IMR-90 (cell line): ENCODE data around the gene PMEPA1. TPM values are rescaled to one million over a fixed set of nuclear protein-coding genes. Genes with fewer than 3 reads are reported as not detected.

Experiments
- ATAC-seq: fragments of 200-7000 bp; cut with Tn5 transposase; 2 replicates; pipeline ENCODE4 v1.9.1; 2020; ENCODE audit warnings: low read depth, mild to moderate bottlenecking, moderate library complexity
- BruUV-seq: library from RNA; stranded (reverse); fragments of 400-500 nt; replicated peaks from 2 replicates; lab custom pipeline; 2021; lab: Mats Ljungman, UMichigan
- CTCF ChIA-PET: fragments of 300-600 bp; formaldehyde crosslinking; extraction: SDS; loops from one replicate; lab custom pipeline; 2021; ENCODE audit warnings: antibody characterized with exemption; lab: Yijun Ruan, JAX
- POLR2A ChIA-PET: fragments of 300-600 bp; sonication (Branson Sonifier 250); formaldehyde crosslinking; loops from one replicate; lab custom pipeline; 2022; ENCODE audit warnings: antibody characterized with exemption; ENCODE audit not compliant: unreplicated experiment; lab: Charles Lee
- DNase-seq: peaks from one replicate; pipeline ENCODE4 v3.0.0; 2013
- H2AFZ ChIP-seq: replicated peaks from 2 replicates; pipeline ENCODE3; 2013; ENCODE audit warnings: low read length, mild to moderate bottlenecking; ENCODE audit not compliant: poor library complexity
- H2AK5ac ChIP-seq: 2 replicates; pipeline ENCODE4 v1.6.1; 2013; ENCODE audit warnings: low read depth, low read length, inconsistent platforms
- H2AK9ac ChIP-seq: replicated peaks from 2 replicates; pipeline ENCODE3; 2013; ENCODE audit warnings: mild to moderate bottlenecking, low read depth, low read length, moderate library complexity; ENCODE audit not compliant: poor library complexity
- H2BK120ac ChIP-seq: 2 replicates; pipeline ENCODE4 v1.6.1; 2013; ENCODE audit warnings: low read depth, low read length, inconsistent platforms
- H2BK15ac ChIP-seq: 3 replicates; pipeline ENCODE4 v1.6.1; 2013; ENCODE audit warnings: low read depth, low read length, inconsistent platforms
- H2BK20ac ChIP-seq: 2 replicates; pipeline ENCODE4 v1.6.1; 2013; ENCODE audit warnings: low read depth, mild to moderate bottlenecking, inconsistent platforms, low read length, moderate library complexity
- H2BK5ac ChIP-seq: 2 replicates; pipeline ENCODE4 v1.6.1; 2013; ENCODE audit warnings: mild to moderate bottlenecking, low read depth, low read length, inconsistent platforms; ENCODE audit not compliant: poor library complexity, severe bottlenecking
- H3K14ac ChIP-seq: replicated peaks from 2 replicates; pipeline ENCODE4 v1.6.1; 2013; ENCODE audit warnings: low read depth, low read length, inconsistent platforms
- H3K18ac ChIP-seq: 2 replicates; pipeline ENCODE4 v1.6.1; 2013; ENCODE audit warnings: low read depth, low read length, control low read depth
- H3K23ac ChIP-seq: 2 replicates; pipeline ENCODE4 v1.6.1; 2013; ENCODE audit warnings: low read depth, low read length, inconsistent platforms
- H3K27ac ChIP-seq: 2 replicates; pipeline ENCODE4 v1.5.1; 2013; ENCODE audit warnings: mild to moderate bottlenecking, control low read depth, low read length; ENCODE audit not compliant: insufficient read depth
- H3K27me3 ChIP-seq: 2 replicates; pipeline ENCODE4 v1.6.1; 2013; ENCODE audit warnings: low read length; ENCODE audit not compliant: control insufficient read depth, insufficient read depth
- H3K36me3 ChIP-seq: 2 replicates; pipeline ENCODE4 v1.6.1; 2013; ENCODE audit warnings: low read length, mixed read lengths; ENCODE audit not compliant: control insufficient read depth, insufficient read depth
- H3K4ac ChIP-seq: 2 replicates; pipeline ENCODE4 v1.6.1; 2013; ENCODE audit warnings: low read depth, low read length, inconsistent platforms
- H3K4me1 ChIP-seq: 2 replicates; pipeline ENCODE4 v1.6.1; 2013; ENCODE audit warnings: low read length, mixed read lengths; ENCODE audit not compliant: control insufficient read depth, insufficient read depth
- H3K4me2 ChIP-seq: 2 replicates; pipeline ENCODE4 v1.6.1; 2013; ENCODE audit warnings: low read depth, mild to moderate bottlenecking, control low read depth, low read length, moderate library complexity
- H3K4me3 ChIP-seq: 2 replicates; pipeline ENCODE4 v1.5.1; 2013; ENCODE audit warnings: low read depth, mild to moderate bottlenecking, control low read depth, low read length, moderate library complexity; ENCODE audit not compliant: insufficient read depth
- H3K56ac ChIP-seq: 2 replicates; pipeline ENCODE4 v1.6.1; 2013; ENCODE audit warnings: low read length, inconsistent platforms; ENCODE audit not compliant: insufficient read depth; ENCODE audit errors: extremely low read depth
- H3K79me1 ChIP-seq, 2 experiments: 2 replicates each; pipeline ENCODE4 v1.6.1; 2013; ENCODE audit warnings: low read length in 2 of 2, inconsistent platforms in 1 of 2, low read depth in 1 of 2
- H3K9ac ChIP-seq: 2 replicates; pipeline ENCODE4 v1.6.1; 2013; ENCODE audit warnings: low read depth, low read length, control low read depth
- H3K9me1 ChIP-seq: 2 replicates; pipeline ENCODE4 v1.6.1; 2013; ENCODE audit warnings: low read length, inconsistent platforms; ENCODE audit not compliant: insufficient read depth
- H3K9me3 ChIP-seq: 2 replicates; pipeline ENCODE4 v1.6.1; 2013; ENCODE audit warnings: low read length; ENCODE audit not compliant: control insufficient read depth, insufficient read depth
- H4K20me1 ChIP-seq: 2 replicates; pipeline ENCODE4 v1.6.1; 2013; ENCODE audit warnings: low read length, inconsistent platforms; ENCODE audit not compliant: insufficient read depth
- H4K5ac ChIP-seq: 2 replicates; pipeline ENCODE4 v1.6.1; 2013; ENCODE audit warnings: mild to moderate bottlenecking, low read depth, low read length, control low read depth
- H4K8ac ChIP-seq, 2 experiments: 2 replicates each; pipeline ENCODE4 v1.6.1; 2013; ENCODE audit warnings: low read depth in 2 of 2, low read length in 2 of 2, control low read depth in 1 of 2, inconsistent platforms in 1 of 2
- H4K91ac ChIP-seq: 2 replicates; pipeline ENCODE4 v1.6.1; 2013; ENCODE audit warnings: low read depth, low read length, inconsistent platforms; ENCODE audit not compliant: insufficient read depth
- BHLHE40 ChIP-seq: fragments of 150-350 bp; IDR thresholded peaks from 2 replicates; pipeline ENCODE4 v1.6.1; 2016; ENCODE audit warnings: mild to moderate bottlenecking, low read depth, low read length
- CEBPB ChIP-seq: IDR thresholded peaks from 2 replicates; pipeline ENCODE4 v1.6.1; 2012; ENCODE audit warnings: low read depth, low read length, improper control_type of control experiment
- CTCF ChIP-seq: conservative IDR thresholded peaks from 2 replicates; pipeline ENCODE4 v1.5.1; 2012; ENCODE audit warnings: mild to moderate bottlenecking, low read depth, low read length, improper control_type of control experiment
- ELK1 ChIP-seq: fragments of 150-350 bp; IDR thresholded peaks from 2 replicates; pipeline ENCODE4 v1.6.1; 2016; ENCODE audit warnings: low read depth, mild to moderate bottlenecking, low read length, moderate library complexity, borderline replicate concordance
- FOS ChIP-seq: fragments of 150-350 bp; IDR thresholded peaks from 2 replicates; pipeline ENCODE4 v1.6.1; 2016; ENCODE audit warnings: low read depth, low read length
- MAZ ChIP-seq: IDR thresholded peaks from 2 replicates; pipeline ENCODE4 v1.6.1; 2012; ENCODE audit warnings: low read depth, mild to moderate bottlenecking, low read length, improper control_type of control experiment, moderate library complexity, borderline replicate concordance
- NFE2L2 ChIP-seq: fragments of 150-350 bp; IDR thresholded peaks from 2 replicates; pipeline ENCODE4 v1.6.1; 2016; ENCODE audit warnings: low read depth, mild to moderate bottlenecking, low read length
- RAD21 ChIP-seq: IDR thresholded peaks from 2 replicates; pipeline ENCODE4 v1.6.1; 2012; ENCODE audit warnings: low read length, improper control_type of control experiment
- RCOR1 ChIP-seq: IDR thresholded peaks from 2 replicates; pipeline ENCODE4 v1.6.1; 2012; ENCODE audit warnings: mild to moderate bottlenecking, low read length, improper control_type of control experiment; ENCODE audit not compliant: insufficient replicate concordance
- RFX5 ChIP-seq: IDR thresholded peaks from 2 replicates; pipeline ENCODE4 v1.8.0; 2012; ENCODE audit warnings: low read depth, mild to moderate bottlenecking, low read length, moderate library complexity
- SMC3 ChIP-seq: fragments of 150-350 bp; IDR thresholded peaks from 2 replicates; pipeline ENCODE4 v1.6.1; 2016; ENCODE audit warnings: low read depth, mild to moderate bottlenecking, antibody characterized with exemption, low read length, moderate library complexity
- USF2 ChIP-seq: fragments of 150-350 bp; IDR thresholded peaks from 2 replicates; pipeline ENCODE4 v1.6.1; 2017; ENCODE audit warnings: mild to moderate bottlenecking, antibody characterized with exemption, low read length, low read depth
- WGBS, 2 experiments: methylation state at CpG; one replicate each; pipeline versions ENCODE4 v1.1.5 to v1.1.7; 2013; ENCODE audit warnings: missing lambda C conversion rate in 2 of 2; ENCODE audit not compliant: insufficient read length in 1 of 2; ENCODE audit errors: extremely low coverage in 2 of 2; 5-methylcytosine and 5-hydroxymethylcytosine counted together
- dilution Hi-C: fragments of 300-500 bp; cut with HindIII; formaldehyde crosslinking; loops from one replicate; pipeline ENCODE4 v1.14.3; 2018; ENCODE audit warnings: low sequenced_read_pairs; ENCODE audit not compliant: unreplicated experiment
- in situ Hi-C: fragments of 300-500 bp; cut with MboI; formaldehyde crosslinking; loops from 3 replicates; pipeline ENCODE4 v1.14.3; 2019; ENCODE audit warnings: low sequenced_read_pairs, inconsistent platforms, mixed read lengths
- intact Hi-C: fragments of 100-400 bp; cut with micrococcal nuclease; formaldehyde crosslinking; loops from 2 replicates; pipeline ENCODE4 v1.10.0; 2022
- polyA plus RNA-seq, 3 experiments: library from polyadenylated mRNA; depleted of rRNA; stranded (reverse); fragments of >200 nt; gene quantifications; 2 replicates each; pipeline ENCODE4 v1.2.3, GENCODE V29; 2012; ENCODE audit warnings: low replicate concordance in 1 of 3
- total RNA-seq: library from RNA; depleted of rRNA; stranded (reverse); fragments of >200 nt; gene quantifications from 2 replicates; pipeline ENCODE4 v1.2.3, GENCODE V29; 2012

PMEPA1 gene
- total and polyA plus RNA-seq, 2 of the 4 experiments (the other 2 are of a cell fraction), result 2.0 to 6.9 TPM

GRCh38 chr20:57746201-57746600, 36.4 kb upstream of the PMEPA1 start:
- no peak overlapping the region for H4K5ac ChIP-seq
- no peak overlapping the region for H2BK20ac ChIP-seq
- intact Hi-C loops (no loop called here), dilution Hi-C loops (no loop called here), in situ Hi-C loops (no loop called here)
- H3K9ac ChIP-seq, result no peak overlapping the region
- no peak overlapping the region for H3K18ac ChIP-seq
- TF ChIP-seq ELK1 (no peak), BHLHE40 (no peak), RAD21 (no peak), NFE2L2 (no peak), RFX5 (no peak), CTCF (no peak), MAZ (no peak), FOS (no peak), SMC3 (no peak), RCOR1 (no peak), CEBPB (no peak), USF2 (no peak)
- no peak overlapping the region for H3K27ac ChIP-seq
- ATAC-seq (no peak), DNase-seq (no peak)
- no peaks in the 10 kb centered on the region for H3K79me1 ChIP-seq
- H4K20me1 ChIP-seq, result no peaks in the 10 kb centered on the region; the same call in 1 of the 2 replicates
- no peak overlapping the region for H2AK9ac ChIP-seq
- no peak overlapping the region for H3K4ac ChIP-seq
- no peaks in the 10 kb centered on the region for H3K9me1 ChIP-seq
- H3K4me1 ChIP-seq, result peaks cover 6% of the 10 kb centered on the region
- POLR2A ChIA-PET, result no interaction called here
- no peak overlapping the region for H3K56ac ChIP-seq
- no peak overlapping the region for H3K14ac ChIP-seq
- 77% methylated on average over 4 of the region's 13 CpGs; no CpG with 5 or more reads in 1 of the 2 experiments for WGBS, 2 experiments
- H2BK15ac ChIP-seq, result no peak overlapping the region
- H4K91ac ChIP-seq, result no peak overlapping the region
- no TSS peak for BruUV-seq
- H2AFZ ChIP-seq, result peak overlapping the region; percentile 46
- H3K36me3 ChIP-seq, result no peaks in the 10 kb centered on the region
- no peak overlapping the region for H3K4me3 ChIP-seq
- H3K9me3 ChIP-seq, result no peaks in the 10 kb centered on the region
- CTCF ChIA-PET, result interaction anchor here (0.5 kb wide), 1 partner anchor 91 kb away, joined by 3 read pairs; no protein-coding TSS in a partner anchor
- no peak overlapping the region for H2BK120ac ChIP-seq
- no peak overlapping the region for H2AK5ac ChIP-seq
- no peak overlapping the region for H2BK5ac ChIP-seq
- H3K4me2 ChIP-seq, result no peak overlapping the region
- peaks cover 25% of the 10 kb centered on the region for H3K27me3 ChIP-seq
- no peak overlapping the region for H3K23ac ChIP-seq
- H4K8ac ChIP-seq, result no peak overlapping the region
